K562 (cell line): ENCODE measurements around the gene FERMT3. TPM values are rescaled to one million over a fixed set of nuclear protein-coding genes. Genes with fewer than 3 reads are reported as not detected.

ENCODE experiments used
- CBFB ChIP-seq: sonication (generic); formaldehyde crosslinking; IDR thresholded peaks from 2 replicates; pipeline ENCODE4 v1.4.0; 2020; ENCODE audit warnings: mild to moderate bottlenecking, missing genetic modification reagents
- CBX3 ChIP-seq, 2 experiments: IDR thresholded peaks; 1 replicate in 1 of 2; 2 replicates in 1 of 2; pipeline ENCODE4 v1.6.1; 2012; ENCODE audit warnings: inconsistent platforms in 2 of 2, low read length in 2 of 2, borderline replicate concordance in 1 of 2, control low read depth in 1 of 2
- CTCFL ChIP-seq: IDR thresholded peaks from 2 replicates; pipeline ENCODE4 v1.6.1; 2011; ENCODE audit warnings: borderline replicate concordance, low read depth, mild to moderate bottlenecking, moderate library complexity, low read length; ENCODE audit not compliant: insufficient read depth, poor library complexity, severe bottlenecking
- DNMT1 ChIP-seq: fragments of 450-650 bp; IDR thresholded peaks from 2 replicates; pipeline ENCODE4 v1.6.1; 2016; ENCODE audit warnings: antibody characterized with exemption, mild to moderate bottlenecking
- ELF2 ChIP-seq: fragments of 250-450 bp; sonication (Bioruptor Pico); IDR thresholded peaks from 2 replicates; pipeline ENCODE4 v1.5.0; 2021; ENCODE audit warnings: mild to moderate bottlenecking
- HMGXB4 ChIP-seq: sonication (generic); formaldehyde crosslinking; IDR thresholded peaks from 2 replicates; pipeline ENCODE4 v1.8.1; 2023; ENCODE audit warnings: mild to moderate bottlenecking, missing genetic modification reagents
- PRMT5 ChIP-seq: sonication (generic); formaldehyde crosslinking; IDR thresholded peaks from 2 replicates; pipeline ENCODE4 v1.5.0; 2020; ENCODE audit warnings: missing genetic modification reagents
- SETDB1 ChIP-seq: IDR thresholded peaks from one replicate; pipeline ENCODE4 v1.6.1; 2012; ENCODE audit warnings: low read length, control low read depth, inconsistent platforms
- polyA plus RNA-seq, 8 experiments: library from polyadenylated mRNA; depleted of rRNA in 4 of 8; stranded (reverse) in 5 of 8; unstranded in 3 of 8; fragments of >200 nt; fragmentation: Nextera tagmentation in 2 of 8; fragmentation: Illumina TruSeq in 1 of 8; extraction: Ambion mirVana in 2 of 8; extraction: Trizol in 1 of 8; gene quantifications; 2 replicates each; pipeline versions ENCODE4 v1.2.1 to v1.2.3, GENCODE V29; 2011 to 2014; ENCODE audit warnings: inconsistent platforms in 1 of 8, missing spikeins in 1 of 8
- total RNA-seq, 7 experiments: library from RNA; depleted of rRNA in 6 of 7; stranded (reverse); fragments of >200 nt in 6 of 7; fragmentation: Illumina TruSeq in 2 of 7; extraction: Trizol in 2 of 7; gene quantifications; 2 replicates each; pipeline versions ENCODE4 v1.2.1 to v1.2.3, GENCODE V29; 2011 to 2021; ENCODE audit warnings: low replicate concordance in 1 of 7
- TF ChIP-seq, protein P1 (sequence below): sonication (generic); formaldehyde crosslinking; IDR thresholded peaks from 2 replicates; pipeline ENCODE4 v1.8.1; 2023; ENCODE audit warnings: mild to moderate bottlenecking, missing genetic modification reagents
- TF ChIP-seq, protein P2 (sequence below): fragments of 250-450 bp; sonication (Bioruptor Pico); IDR thresholded peaks from 2 replicates; pipeline ENCODE4 v1.8.0; 2022; ENCODE audit warnings: inconsistent platforms, mild to moderate bottlenecking, moderate library complexity, borderline replicate concordance
- TF ChIP-seq, protein P3 (sequence below): sonication (generic); formaldehyde crosslinking; IDR thresholded peaks from 2 replicates; pipeline ENCODE4 v1.8.0; 2023; ENCODE audit warnings: mild to moderate bottlenecking, missing genetic modification reagents
- TF ChIP-seq, protein P4 (sequence below), 3 experiments: fragments of 200-800 bp in 1 of 3; sonication (Bioruptor generic) in 1 of 3; sonication (generic) in 1 of 3; formaldehyde crosslinking in 1 of 3; IDR thresholded peaks; 2 replicates each; pipeline versions ENCODE4 v1.6.1 to v1.8.0; 2016 to 2022; ENCODE audit warnings: mild to moderate bottlenecking in 2 of 3, missing compliant biosample characterization in 2 of 3, missing genetic modification characterization in 2 of 3, missing genetic modification reagents in 1 of 3

FERMT3 gene
- total and polyA plus RNA-seq, 9 of the 15 experiments (the other 6 are each of a cell fraction or from before 2014, with no cell fraction given) = 3.2 to 275 (median 79.7) TPM

- no peak for TF ChIP-seq CTCFL
- TF ChIP-seq, protein P1, sequence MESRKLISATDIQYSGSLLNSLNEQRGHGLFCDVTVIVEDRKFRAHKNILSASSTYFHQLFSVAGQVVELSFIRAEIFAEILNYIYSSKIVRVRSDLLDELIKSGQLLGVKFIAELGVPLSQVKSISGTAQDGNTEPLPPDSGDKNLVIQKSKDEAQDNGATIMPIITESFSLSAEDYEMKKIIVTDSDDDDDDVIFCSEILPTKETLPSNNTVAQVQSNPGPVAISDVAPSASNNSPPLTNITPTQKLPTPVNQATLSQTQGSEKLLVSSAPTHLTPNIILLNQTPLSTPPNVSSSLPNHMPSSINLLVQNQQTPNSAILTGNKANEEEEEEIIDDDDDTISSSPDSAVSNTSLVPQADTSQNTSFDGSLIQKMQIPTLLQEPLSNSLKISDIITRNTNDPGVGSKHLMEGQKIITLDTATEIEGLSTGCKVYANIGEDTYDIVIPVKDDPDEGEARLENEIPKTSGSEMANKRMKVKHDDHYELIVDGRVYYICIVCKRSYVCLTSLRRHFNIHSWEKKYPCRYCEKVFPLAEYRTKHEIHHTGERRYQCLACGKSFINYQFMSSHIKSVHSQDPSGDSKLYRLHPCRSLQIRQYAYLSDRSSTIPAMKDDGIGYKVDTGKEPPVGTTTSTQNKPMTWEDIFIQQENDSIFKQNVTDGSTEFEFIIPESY (CRISPR knock-in tag) = peak; percentile 35; the same call in 1 of the 2 replicates
- TF ChIP-seq CBX3 (IDR thresholded peaks at IDR 0.05; ENCODE audit: borderline replicate concordance in 1 of 2, low read length in 2 of 2) = no peak; a peak in 1 of 3 replicates
- TF ChIP-seq PRMT5 (CRISPR knock-in tag) = no peak
- TF ChIP-seq SETDB1 = no peak
- no peak for TF ChIP-seq DNMT1
- no peak for TF ChIP-seq HMGXB4 (CRISPR knock-in tag)
- no peak for TF ChIP-seq ELF2 (CRISPR knock-in tag)
- TF ChIP-seq, protein P2, sequence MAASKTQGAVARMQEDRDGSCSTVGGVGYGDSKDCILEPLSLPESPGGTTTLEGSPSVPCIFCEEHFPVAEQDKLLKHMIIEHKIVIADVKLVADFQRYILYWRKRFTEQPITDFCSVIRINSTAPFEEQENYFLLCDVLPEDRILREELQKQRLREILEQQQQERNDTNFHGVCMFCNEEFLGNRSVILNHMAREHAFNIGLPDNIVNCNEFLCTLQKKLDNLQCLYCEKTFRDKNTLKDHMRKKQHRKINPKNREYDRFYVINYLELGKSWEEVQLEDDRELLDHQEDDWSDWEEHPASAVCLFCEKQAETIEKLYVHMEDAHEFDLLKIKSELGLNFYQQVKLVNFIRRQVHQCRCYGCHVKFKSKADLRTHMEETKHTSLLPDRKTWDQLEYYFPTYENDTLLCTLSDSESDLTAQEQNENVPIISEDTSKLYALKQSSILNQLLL (CRISPR knock-in tag) = no peak
- TF ChIP-seq, protein P3, sequence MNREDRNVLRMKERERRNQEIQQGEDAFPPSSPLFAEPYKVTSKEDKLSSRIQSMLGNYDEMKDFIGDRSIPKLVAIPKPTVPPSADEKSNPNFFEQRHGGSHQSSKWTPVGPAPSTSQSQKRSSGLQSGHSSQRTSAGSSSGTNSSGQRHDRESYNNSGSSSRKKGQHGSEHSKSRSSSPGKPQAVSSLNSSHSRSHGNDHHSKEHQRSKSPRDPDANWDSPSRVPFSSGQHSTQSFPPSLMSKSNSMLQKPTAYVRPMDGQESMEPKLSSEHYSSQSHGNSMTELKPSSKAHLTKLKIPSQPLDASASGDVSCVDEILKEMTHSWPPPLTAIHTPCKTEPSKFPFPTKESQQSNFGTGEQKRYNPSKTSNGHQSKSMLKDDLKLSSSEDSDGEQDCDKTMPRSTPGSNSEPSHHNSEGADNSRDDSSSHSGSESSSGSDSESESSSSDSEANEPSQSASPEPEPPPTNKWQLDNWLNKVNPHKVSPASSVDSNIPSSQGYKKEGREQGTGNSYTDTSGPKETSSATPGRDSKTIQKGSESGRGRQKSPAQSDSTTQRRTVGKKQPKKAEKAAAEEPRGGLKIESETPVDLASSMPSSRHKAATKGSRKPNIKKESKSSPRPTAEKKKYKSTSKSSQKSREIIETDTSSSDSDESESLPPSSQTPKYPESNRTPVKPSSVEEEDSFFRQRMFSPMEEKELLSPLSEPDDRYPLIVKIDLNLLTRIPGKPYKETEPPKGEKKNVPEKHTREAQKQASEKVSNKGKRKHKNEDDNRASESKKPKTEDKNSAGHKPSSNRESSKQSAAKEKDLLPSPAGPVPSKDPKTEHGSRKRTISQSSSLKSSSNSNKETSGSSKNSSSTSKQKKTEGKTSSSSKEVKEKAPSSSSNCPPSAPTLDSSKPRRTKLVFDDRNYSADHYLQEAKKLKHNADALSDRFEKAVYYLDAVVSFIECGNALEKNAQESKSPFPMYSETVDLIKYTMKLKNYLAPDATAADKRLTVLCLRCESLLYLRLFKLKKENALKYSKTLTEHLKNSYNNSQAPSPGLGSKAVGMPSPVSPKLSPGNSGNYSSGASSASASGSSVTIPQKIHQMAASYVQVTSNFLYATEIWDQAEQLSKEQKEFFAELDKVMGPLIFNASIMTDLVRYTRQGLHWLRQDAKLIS (CRISPR knock-in tag) = no peak
- no peak for TF ChIP-seq CBFB
- TF ChIP-seq, protein P4, sequence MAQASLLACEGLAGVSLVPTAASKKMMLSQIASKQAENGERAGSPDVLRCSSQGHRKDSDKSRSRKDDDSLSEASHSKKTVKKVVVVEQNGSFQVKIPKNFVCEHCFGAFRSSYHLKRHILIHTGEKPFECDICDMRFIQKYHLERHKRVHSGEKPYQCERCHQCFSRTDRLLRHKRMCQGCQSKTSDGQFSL (CRISPR knock-in tag; IDR thresholded peaks at IDR 0.05) = no peak
- TF ChIP-seq, protein P4 (tag; IDR thresholded peaks at IDR 0.05) = no peak
Measured at GRCh38 chr11:64181506-64182411, 24.8 kb upstream of the FERMT3 start (continued).
